ENCODE results near the gene SLC11A2. TPM values are rescaled to one million over a fixed set of nuclear protein-coding genes. Genes with fewer than 3 reads are reported as not detected.

The SLC11A2 gene
- 32.6 and 37.0 TPM in 2 replicates for total RNA-seq

DNA sequence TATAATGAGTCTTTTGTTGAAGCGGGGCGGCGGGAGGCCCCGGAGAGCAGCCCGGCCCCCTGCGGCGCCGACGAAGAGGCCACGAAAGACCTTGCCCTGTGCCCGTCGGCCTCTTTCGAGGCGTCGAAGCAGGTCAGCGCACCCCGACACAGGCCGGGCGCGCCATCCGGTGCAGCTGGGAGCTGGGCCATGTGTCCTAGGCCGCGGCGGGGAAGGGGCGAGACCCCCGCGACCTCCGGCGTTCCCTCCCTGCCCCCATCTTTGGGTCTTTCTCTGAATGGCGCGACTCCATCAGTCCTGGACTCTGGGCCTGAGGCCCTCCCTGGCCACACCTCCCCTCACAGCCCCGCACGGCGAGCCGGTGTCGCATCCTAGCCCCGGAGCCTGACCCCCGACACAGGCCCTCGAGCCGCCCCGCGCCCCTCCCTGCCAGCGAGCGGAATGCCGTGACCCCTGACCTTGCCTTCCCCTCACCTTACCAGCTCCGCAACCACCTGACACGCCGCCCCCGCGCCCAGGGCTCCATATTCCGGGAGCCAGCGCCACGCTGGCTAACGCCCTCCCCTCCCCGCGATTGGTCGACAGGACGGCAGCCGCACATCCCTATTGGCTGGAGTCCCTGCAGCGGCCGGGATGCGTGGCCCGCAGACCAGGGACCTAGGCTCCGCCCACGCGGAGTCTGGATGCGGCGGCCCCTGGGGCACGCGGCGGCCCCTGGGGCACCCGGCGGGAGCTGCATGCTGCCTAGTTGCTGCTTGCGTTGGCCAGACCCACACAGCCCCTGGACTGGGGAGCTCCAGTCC, at the start of gene SLC11A2:
Gene SLC11A2, minus strand, starts transcription at position 549 of the 803 bp plus-strand sequence. CDS start 15,656 bp downstream, outside the sequence.

GRCh38 chr12:51047655-51048540, 21.7 kb upstream of the SLC11A2 start, which contains the start of gene LETMD1:
TSS of gene LETMD1 (plus strand) at chr12:51048327. CDS start at chr12:51048357, 30 bp downstream.

GRCh38 chr12:50952510-50952909, 73.7 kb downstream of the SLC11A2 start, which contains the start of gene HIGD1C:
TSS of gene HIGD1C (plus strand) at chr12:50952544. CDS start at chr12:50953999, 1,455 bp downstream.

Small RNAs within 50 kb of the gene (small RNA-seq; reads per million reads assigned to genes)
- gene AC008121.1 (not detected), gene RF00019 (not detected), gene RNU6-1273P (not detected), gene RNU6-87P (not detected)

Other genes with a start within 250 kb of the SLC11A2 start
- gene TMPRSS12, start 183.5 kb downstream of the SLC11A2 start, total RNA-seq: under 0.01 TPM in 1 of 2 replicates, not detected in the other
- not detected in 2 replicates for gene HIGD1C, start 73.8 kb downstream of the SLC11A2 start, total RNA-seq
- gene LETMD1, start 21.9 kb upstream of the SLC11A2 start, total RNA-seq: 41.9 and 91.5 TPM in 2 replicates
- gene CSRNP2, start 57.2 kb upstream of the SLC11A2 start, total RNA-seq: 27.1 and 31.4 TPM in 2 replicates
- gene TFCP2, start 146.8 kb upstream of the SLC11A2 start, total RNA-seq: 7.9 and 9.0 TPM in 2 replicates
- gene POU6F1, start 191.7 kb upstream of the SLC11A2 start, total RNA-seq: 2.2 and 5.1 TPM in 2 replicates
- 157 and 197 TPM in 2 replicates for gene DAZAP2, start 212.4 kb upstream of the SLC11A2 start, total RNA-seq
- 7.9 and 14.5 TPM in 2 replicates for gene SMAGP, start 244.0 kb upstream of the SLC11A2 start, total RNA-seq